Stimulated activated CD4-positive, alpha-beta T cell treated with anti-CD3 and anti-CD28 coated beads, Interleukin-2, amount 100 ng/mL, for 4 hours (primary cell): ENCODE results near the gene KRT86.

Experiments used
- DNase-seq: peaks from one replicate; pipeline ENCODE4 v3.0.0-alpha.2; 2020; ENCODE audit warnings: low read depth

The KRT86 gene

DNA sequence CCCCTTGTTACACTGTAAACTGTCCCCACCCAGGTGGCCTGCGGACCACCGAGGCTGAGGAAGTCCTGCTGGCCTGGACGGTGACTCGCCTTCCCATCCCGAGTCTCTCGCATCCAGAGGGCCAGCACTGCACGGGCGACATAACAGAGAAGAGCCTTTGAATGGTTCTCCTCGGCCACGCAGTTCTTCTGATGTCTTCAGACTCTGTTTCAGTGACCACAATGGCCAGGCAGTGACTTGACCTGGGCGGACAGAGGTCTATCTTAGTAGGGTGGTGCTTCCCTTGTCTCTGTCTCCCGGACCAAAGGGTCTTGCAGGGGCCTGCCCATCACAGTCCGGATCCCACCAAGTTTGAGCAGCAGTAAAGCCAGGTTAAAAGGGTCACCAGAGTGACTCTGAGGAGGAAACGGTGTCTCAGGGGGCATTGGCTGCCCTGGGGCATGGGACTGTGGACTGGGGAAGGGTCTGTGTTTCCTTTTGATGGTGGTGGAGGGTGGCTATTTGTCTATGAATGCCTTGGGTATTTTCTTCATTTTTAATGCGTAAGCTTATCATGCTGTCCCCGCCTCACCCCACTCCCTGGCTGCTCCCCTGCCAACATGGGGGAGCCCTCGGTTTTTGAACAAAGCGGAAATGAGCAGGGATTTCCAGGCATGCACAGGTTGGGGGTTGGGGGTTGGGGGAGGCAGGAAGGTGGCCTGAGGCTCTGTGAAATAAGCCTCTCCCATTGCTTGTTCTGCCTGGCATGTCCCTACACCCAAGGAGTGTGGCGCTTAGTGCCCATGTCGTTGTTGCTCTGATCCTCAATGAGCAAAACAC, 82.5 kb downstream of the KRT86 start:
- DNase-seq = no peak
